ENCODE data around the gene TBC1D10A. TPM values are rescaled to one million over a fixed set of nuclear protein-coding genes. Genes with fewer than 3 reads are reported as not detected.
A peak's percentile ranks its signal among the peaks of the same experiment; 100 is the strongest.

Gene TBC1D10A
- total RNA-seq, 2 donors from 2014 or later: 12.1 to 13.7 TPM

DNA sequence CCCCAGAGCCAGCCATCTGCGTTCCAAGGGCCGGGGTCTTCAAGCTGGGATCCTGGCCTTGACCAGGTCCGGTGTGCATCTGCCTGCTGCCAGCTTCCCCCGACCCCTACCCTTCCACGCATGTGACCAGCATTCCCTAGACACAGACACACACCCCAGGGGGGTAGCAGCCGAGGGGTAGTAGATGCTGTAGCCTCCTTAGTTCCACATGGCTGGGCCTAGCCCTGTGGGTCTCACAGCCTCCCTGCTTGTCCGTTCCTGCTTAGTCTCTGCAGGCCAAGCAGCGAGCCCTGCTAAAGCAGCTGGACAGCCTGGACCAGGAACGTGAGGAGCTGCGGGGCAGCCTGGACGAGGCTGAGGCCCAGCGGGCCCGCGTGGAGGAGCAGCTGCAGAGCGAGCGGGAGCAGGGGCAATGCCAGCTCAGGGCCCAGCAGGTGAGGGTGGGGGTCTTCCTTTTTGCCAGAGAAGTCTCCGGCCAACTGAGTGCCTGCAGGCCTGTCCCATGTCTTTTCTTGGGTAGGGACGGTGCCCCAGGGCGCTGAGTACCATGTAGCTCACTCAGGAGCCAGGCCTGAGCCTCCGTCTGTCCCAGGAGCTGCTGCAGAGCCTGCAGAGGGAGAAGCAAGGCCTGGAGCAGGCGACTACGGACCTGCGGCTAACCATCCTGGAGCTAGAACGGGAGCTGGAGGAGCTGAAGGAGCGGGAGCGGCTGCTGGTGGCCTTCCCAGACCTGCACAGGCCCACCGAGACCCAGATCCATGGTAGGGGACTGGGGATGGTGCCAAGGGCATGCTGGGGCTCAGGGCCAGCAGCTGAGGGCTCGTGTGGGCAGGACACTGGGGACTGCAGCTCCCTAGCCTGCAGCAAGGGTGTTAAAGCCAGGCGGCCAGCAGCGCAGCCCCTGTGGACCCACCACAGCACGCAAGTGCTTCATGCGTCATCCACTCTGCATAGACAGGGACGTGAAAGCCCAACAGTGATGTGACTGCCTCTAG, 46.9 kb upstream of the TBC1D10A start:
- Histone ChIP-seq H3K4me3 (ENCODE audit: low read length) (no peak overlapping the region), H3K27me3 (ENCODE audit: control insufficient read depth, insufficient read depth, low read length, poor library complexity, severe bottlenecking) (no peaks in the 10 kb centered on the region), H3K4me1 (ENCODE audit: control insufficient read depth, insufficient read depth, low read length) (no peaks in the 10 kb centered on the region), H3K27ac (ENCODE audit: low read depth, low read length) (peak overlapping the region; percentile 53), H3K9me3 (ENCODE audit: control insufficient read depth, low read length) (no peaks in the 10 kb centered on the region), H3K36me3 (ENCODE audit: control insufficient read depth, insufficient read depth, low read length) (no peaks in the 10 kb centered on the region), H3K9ac (ENCODE audit: extremely low read depth, low read length, poor library complexity, severe bottlenecking) (no peak overlapping the region)
- TF ChIP-seq, protein P1, sequence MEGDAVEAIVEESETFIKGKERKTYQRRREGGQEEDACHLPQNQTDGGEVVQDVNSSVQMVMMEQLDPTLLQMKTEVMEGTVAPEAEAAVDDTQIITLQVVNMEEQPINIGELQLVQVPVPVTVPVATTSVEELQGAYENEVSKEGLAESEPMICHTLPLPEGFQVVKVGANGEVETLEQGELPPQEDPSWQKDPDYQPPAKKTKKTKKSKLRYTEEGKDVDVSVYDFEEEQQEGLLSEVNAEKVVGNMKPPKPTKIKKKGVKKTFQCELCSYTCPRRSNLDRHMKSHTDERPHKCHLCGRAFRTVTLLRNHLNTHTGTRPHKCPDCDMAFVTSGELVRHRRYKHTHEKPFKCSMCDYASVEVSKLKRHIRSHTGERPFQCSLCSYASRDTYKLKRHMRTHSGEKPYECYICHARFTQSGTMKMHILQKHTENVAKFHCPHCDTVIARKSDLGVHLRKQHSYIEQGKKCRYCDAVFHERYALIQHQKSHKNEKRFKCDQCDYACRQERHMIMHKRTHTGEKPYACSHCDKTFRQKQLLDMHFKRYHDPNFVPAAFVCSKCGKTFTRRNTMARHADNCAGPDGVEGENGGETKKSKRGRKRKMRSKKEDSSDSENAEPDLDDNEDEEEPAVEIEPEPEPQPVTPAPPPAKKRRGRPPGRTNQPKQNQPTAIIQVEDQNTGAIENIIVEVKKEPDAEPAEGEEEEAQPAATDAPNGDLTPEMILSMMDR (conservative IDR thresholded peaks at IDR 0.05): no peak
- H3K4me3 Mint-ChIP-seq: no peak overlapping the region
- no peak overlapping the region for H3K27ac Mint-ChIP-seq
- no peaks in the 10 kb centered on the region for H3K4me1 Mint-ChIP-seq
- DNase-seq: no peak
- no peaks in the 10 kb centered on the region for H3K27me3 Mint-ChIP-seq (ENCODE audit: insufficient read depth)
- no peaks in the 10 kb centered on the region for H3K9me3 Mint-ChIP-seq
- peaks cover 10% of the 10 kb centered on the region for H3K36me3 Mint-ChIP-seq (ENCODE audit: low read depth)
- 91 to 96% methylated on average over 18 to 33 of the region's 33 CpGs for WGBS, 2 experiments (ENCODE audit: insufficient coverage in 1 of 2, insufficient read length in 1 of 2)

DNA sequence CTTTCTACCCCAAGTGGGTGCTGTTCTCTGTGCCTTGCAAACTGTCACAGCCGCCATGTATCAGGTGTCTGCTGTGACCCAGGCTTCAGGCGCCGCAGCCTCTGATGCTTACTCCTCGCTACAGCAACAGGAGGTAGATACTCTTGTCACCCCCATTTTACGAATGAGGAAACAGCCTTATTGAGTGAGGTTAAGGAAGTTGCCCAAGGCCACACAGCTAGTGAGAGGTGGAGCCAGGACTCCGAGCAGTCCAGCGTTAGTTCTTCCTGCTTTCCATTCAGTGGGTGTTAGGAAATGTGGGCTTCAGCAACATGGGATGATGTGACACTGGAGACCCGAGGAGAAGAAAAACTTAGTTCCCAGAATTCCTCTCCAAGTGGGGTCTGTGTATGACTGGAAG, 46.2 kb upstream of the TBC1D10A start:
- no peak overlapping the region for H3K9ac ChIP-seq (ENCODE audit: extremely low read depth, low read length, poor library complexity, severe bottlenecking)
- WGBS, 2 experiments (ENCODE audit: insufficient coverage in 1 of 2, insufficient read length in 1 of 2): 90 to 96% methylated on average over 8 of the region's 8 CpGs
- no peak overlapping the region for H3K27ac Mint-ChIP-seq

DNA sequence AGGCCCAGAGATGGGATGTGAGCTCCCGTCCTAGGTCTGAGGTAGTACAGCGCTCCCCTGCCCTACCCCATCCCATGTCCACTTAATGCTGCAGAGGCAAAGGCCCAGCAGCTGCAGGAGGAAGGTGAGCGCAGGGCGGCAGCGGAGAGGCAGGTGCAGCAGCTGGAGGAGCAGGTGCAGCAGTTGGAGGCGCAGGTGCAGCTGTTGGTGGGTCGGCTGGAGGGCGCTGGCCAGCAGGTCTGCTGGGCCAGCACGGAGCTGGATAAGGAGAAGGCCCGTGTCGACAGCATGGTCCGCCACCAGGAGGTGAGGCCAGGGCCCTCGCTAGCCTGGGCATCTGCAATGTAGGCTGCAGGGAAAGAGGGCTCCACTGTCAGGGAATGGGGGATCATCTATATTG, 45.2 kb upstream of the TBC1D10A start:
- Mint-ChIP-seq H3K4me3 (no peak overlapping the region), H3K36me3 (ENCODE audit: low read depth) (peaks cover 4% of the 10 kb centered on the region), H3K9me3 (no peaks in the 10 kb centered on the region), H3K27me3 (ENCODE audit: insufficient read depth) (no peaks in the 10 kb centered on the region), H3K27ac (no peak overlapping the region), H3K4me1 (no peaks in the 10 kb centered on the region)
- 92 to 94% methylated on average over 5 to 13 of the region's 13 CpGs for WGBS, 2 experiments (ENCODE audit: insufficient coverage in 1 of 2, insufficient read length in 1 of 2)
- H3K9me3 ChIP-seq (ENCODE audit: control insufficient read depth, low read length): no peaks in the 10 kb centered on the region
- no peak overlapping the region for H3K27ac ChIP-seq (ENCODE audit: low read depth, low read length)
- H3K36me3 ChIP-seq (ENCODE audit: control insufficient read depth, insufficient read depth, low read length): no peaks in the 10 kb centered on the region
- H3K27me3 ChIP-seq (ENCODE audit: control insufficient read depth, insufficient read depth, low read length, poor library complexity, severe bottlenecking): no peaks in the 10 kb centered on the region
- H3K9ac ChIP-seq (ENCODE audit: extremely low read depth, low read length, poor library complexity, severe bottlenecking): no peak overlapping the region
- no peaks in the 10 kb centered on the region for H3K4me1 ChIP-seq (ENCODE audit: control insufficient read depth, insufficient read depth, low read length)
- no peak for DNase-seq
- no peak overlapping the region for H3K4me3 ChIP-seq (ENCODE audit: low read length)
- TF ChIP-seq, protein P1 (conservative IDR thresholded peaks at IDR 0.05): peak; percentile 30

More for the DNA sequence above, 46.2 kb upstream of the TBC1D10A start:
- no peaks in the 10 kb centered on the region for H3K4me1 ChIP-seq (ENCODE audit: control insufficient read depth, insufficient read depth, low read length)
- H3K4me3 ChIP-seq (ENCODE audit: low read length): no peak overlapping the region
- no peaks in the 10 kb centered on the region for H3K9me3 ChIP-seq (ENCODE audit: control insufficient read depth, low read length)
- Mint-ChIP-seq H3K9me3 (no peaks in the 10 kb centered on the region), H3K36me3 (ENCODE audit: low read depth) (peaks cover 7% of the 10 kb centered on the region), H3K4me3 (no peak overlapping the region), H3K4me1 (no peaks in the 10 kb centered on the region), H3K27me3 (ENCODE audit: insufficient read depth) (no peaks in the 10 kb centered on the region)
- no peak for DNase-seq
- TF ChIP-seq, protein P1 (conservative IDR thresholded peaks at IDR 0.05): no peak
- H3K27ac ChIP-seq (ENCODE audit: low read depth, low read length): no peak overlapping the region
- H3K27me3 ChIP-seq (ENCODE audit: control insufficient read depth, insufficient read depth, low read length, poor library complexity, severe bottlenecking): no peaks in the 10 kb centered on the region
- no peaks in the 10 kb centered on the region for H3K36me3 ChIP-seq (ENCODE audit: control insufficient read depth, insufficient read depth, low read length)
